Stimulated activated CD4-positive, alpha-beta T cell treated with anti-CD3 and anti-CD28 coated beads, Interleukin-15, amount 100 ng/mL, for 24 hours (primary cell): ENCODE data around the gene PACRG.
"Not testable (repeated sequence)": the region's sequence is repeated elsewhere in the genome, so short reads cannot be mapped to it uniquely, and the experiment has no call there.

Experiments used
- DNase-seq: peaks from one replicate; pipeline ENCODE4 v3.0.0-alpha.2; 2020

PACRG gene

GRCh38 chr6:162957062-162957461 lies 229.3 kb downstream of the PACRG start:
- DNase-seq, result no peak

- no peak for DNase-seq
These were observed 233.1 kb downstream of the PACRG start for GRCh38 chr6:162960679-162961457.

- no peak for DNase-seq
These were observed 234.3 kb downstream of the PACRG start for GRCh38 chr6:162962093-162962492.

- no peak for DNase-seq
These were observed 236.1 kb downstream of the PACRG start for GRCh38 chr6:162963861-162964260.

- no peak for DNase-seq
These were observed 236.8 kb downstream of the PACRG start for GRCh38 chr6:162964488-162965140.

- DNase-seq, result no peak
These were observed 237.6 kb downstream of the PACRG start for GRCh38 chr6:162965366-162965765.

GRCh38 chr6:162970246-162970645 lies 242.5 kb downstream of the PACRG start:
- DNase-seq, result no peak

GRCh38 chr6:162971356-162971755 lies 243.6 kb downstream of the PACRG start:
- DNase-seq, result no peak

- DNase-seq, result no peak
These were observed 245.5 kb downstream of the PACRG start for GRCh38 chr6:162973151-162973872.

GRCh38 chr6:162973980-162974379 lies 246.2 kb downstream of the PACRG start:
- DNase-seq, result no peak

- DNase-seq, result no peak
These were observed 246.9 kb downstream of the PACRG start for GRCh38 chr6:162974685-162975084.

- DNase-seq, result no peak
These were observed 248.4 kb downstream of the PACRG start for GRCh38 chr6:162976141-162976540.

- not testable (repeated sequence) for DNase-seq
These were observed 255.5 kb downstream of the PACRG start for GRCh38 chr6:162983234-162983633.

GRCh38 chr6:162998777-162999176 lies 271.0 kb downstream of the PACRG start:
- DNase-seq, result no peak

GRCh38 chr6:162999575-163000285 lies 272.0 kb downstream of the PACRG start:
- no peak for DNase-seq

GRCh38 chr6:163001330-163001729 lies 273.6 kb downstream of the PACRG start:
- DNase-seq, result no peak

GRCh38 chr6:163008186-163008585 lies 280.4 kb downstream of the PACRG start:
- no peak for DNase-seq

- no peak for DNase-seq
These were observed 280.9 kb downstream of the PACRG start for GRCh38 chr6:163008626-163009025.

- DNase-seq, result no peak
These were observed 282.4 kb downstream of the PACRG start for GRCh38 chr6:163010145-163010544.

GRCh38 chr6:163014736-163015135 lies 287.0 kb downstream of the PACRG start:
- DNase-seq, result no peak

GRCh38 chr6:163017801-163018200 lies 290.0 kb downstream of the PACRG start:
- no peak for DNase-seq

GRCh38 chr6:163019926-163020325 lies 292.2 kb downstream of the PACRG start:
- no peak for DNase-seq

GRCh38 chr6:163021054-163021453 lies 293.3 kb downstream of the PACRG start:
- no peak for DNase-seq
